GM18511 (cell line): Measurements from ENCODE around the gene PRKCI.
"Not testable (repeated sequence)": the region's sequence is repeated elsewhere in the genome, so short reads cannot be mapped to it uniquely, and the experiment has no call there.

ENCODE experiments used
- ATAC-seq: cut with Tn5 transposase; IDR thresholded peaks from one replicate; pipeline ENCODE4 v1.9.1; 2021; ENCODE audit warnings: mild to moderate bottlenecking, moderate library complexity; ENCODE audit not compliant: unreplicated experiment

PRKCI gene

DNA sequence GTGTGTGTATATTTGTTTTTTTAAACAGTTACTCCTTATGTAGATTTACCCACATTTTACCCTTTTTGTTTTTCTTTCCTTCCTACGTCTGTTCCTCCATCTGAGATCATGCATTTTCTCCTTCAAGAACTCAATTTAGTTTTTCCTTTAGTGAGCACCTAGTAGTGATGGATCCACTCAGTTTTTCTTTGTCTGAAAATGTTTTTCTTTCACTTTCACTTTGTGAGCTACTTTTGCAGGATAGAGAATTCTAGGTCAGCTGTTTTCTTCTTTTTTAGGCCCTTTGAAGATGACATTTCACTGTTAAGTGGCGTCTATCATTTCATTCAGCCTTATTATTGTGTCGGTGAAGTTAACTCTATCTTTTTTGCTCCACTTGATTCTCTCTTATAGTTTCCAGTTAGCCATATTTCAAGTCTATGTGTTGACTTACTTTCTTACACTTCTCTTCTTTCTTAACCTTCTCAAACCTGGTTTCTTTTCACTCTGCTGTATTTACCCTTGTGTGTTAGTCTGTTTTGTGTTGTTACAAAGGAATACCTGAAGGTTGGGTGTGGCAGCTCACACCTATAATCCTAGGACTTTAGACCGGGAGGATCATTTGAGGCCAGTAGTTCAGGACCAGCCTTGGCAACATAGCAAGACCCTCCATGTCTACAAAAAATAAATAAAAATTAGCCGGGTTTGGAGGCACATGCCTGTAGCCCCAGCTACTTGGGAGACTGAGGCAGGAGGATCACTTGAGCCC is 55.8 kb downstream of the PRKCI start:
- no peak for ATAC-seq

DNA sequence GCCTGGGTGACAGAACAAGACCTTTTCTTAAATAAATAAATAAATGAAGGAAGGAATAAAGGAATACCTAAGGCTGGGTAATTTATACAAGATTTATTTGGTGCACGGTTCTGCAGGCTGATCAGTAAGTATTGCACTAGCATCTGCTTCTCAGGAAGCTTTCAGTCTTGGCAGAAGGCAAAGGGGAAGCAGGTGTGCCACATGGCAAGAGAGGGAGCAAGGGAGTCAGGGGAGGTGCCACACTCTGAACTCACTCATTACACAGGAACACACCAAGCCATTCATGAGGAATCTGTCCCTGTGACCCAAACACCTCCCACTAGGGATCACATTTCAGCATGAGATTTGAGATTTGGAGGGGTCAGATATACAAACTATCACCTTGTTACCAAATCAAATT is 56.4 kb downstream of the PRKCI start:
- no peak for ATAC-seq

DNA sequence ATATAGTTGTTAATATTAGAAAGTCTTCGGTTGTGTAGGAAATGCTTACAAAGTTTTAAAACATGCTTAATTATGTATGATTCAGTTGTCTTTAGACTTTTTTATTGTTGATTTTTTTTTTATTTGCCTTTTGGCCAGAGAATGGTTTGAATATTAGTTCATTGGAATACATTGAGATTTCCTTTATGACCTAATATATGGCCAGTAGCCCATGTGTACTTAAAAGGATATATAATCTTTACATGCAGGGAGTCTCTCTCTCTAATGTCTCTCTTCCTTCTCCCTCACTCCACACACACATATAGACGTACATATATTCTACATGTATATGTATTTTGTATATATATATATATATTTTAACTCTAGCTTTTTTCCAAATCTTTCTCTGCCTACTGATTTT is 68.0 kb downstream of the PRKCI start:
- ATAC-seq = no peak

DNA sequence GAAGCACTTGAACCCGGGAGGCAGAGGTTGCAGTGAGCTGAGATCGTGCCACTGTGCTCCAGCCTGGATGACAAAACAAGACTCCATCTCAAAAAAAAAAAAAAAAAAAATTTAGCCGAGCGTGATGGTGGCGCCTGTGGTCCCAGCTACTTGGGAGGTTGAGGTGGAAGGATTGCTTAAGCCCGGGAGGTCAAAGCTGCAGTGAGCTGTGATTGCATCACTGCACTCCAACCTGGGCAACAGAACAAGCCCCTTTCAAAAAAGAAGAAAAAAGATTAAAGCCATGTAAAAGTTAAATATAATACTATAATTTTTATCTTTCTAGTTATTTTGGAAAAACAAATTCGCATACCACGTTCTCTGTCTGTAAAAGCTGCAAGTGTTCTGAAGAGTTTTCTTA is 73.4 kb downstream of the PRKCI start:
- no peak for ATAC-seq

DNA sequence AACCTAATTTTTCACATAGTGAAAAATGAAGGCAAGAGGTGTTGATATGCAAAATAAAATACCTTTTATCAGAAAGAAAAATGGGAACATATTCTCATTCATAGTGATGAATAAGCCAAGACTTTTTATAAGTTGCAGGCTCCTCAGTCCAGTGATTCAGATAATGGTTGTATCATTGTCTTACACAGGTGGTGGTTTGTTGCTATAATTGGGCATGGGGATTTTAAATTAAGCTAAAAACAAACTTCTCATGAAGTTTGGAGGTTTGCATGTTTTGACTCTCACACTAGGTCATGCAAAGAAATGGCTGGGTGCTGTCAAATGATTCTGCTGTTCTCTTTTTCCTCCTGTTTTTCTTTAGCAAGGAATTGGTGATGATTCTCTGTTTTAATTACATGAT is 74.5 kb downstream of the PRKCI start:
- ATAC-seq = no peak

DNA sequence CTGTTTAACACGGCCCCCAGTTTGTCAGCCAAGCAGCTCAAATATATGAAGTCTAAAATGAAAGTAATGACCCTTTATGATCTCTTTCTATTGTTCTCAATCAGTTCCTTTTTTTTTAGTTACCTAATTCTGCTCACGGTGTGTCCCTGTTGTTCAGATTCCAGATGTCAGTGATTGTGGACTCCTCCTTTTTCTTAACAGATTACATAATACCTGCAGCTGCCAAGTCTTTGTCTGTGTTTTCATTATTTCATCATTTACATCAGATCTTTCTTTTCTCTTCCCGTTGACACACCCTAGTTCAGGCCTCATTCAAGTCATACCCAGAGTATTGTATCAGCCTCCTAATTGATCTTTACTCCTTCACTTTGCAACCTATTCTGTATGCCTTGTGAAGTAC is 79.2 kb downstream of the PRKCI start:
- ATAC-seq = no peak

DNA sequence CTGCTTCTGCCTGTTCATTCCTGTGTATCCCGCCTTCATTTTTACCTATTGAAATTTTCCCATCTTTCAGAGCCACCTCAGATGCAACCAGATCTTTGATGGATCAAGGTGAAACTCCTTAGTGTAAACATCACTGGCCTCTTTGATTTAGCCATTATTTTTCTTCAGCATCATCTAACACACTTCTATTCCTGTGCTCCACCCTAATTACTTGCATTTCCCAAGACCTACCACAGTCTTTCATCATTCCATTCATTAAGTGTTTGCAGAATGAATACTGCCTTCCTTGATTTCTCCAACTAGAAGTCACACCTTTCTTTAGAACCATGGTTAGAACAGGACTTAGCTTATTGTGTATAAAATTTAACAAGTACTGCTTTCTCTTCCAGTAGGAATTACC is 79.8 kb downstream of the PRKCI start:
- ATAC-seq = no peak

DNA sequence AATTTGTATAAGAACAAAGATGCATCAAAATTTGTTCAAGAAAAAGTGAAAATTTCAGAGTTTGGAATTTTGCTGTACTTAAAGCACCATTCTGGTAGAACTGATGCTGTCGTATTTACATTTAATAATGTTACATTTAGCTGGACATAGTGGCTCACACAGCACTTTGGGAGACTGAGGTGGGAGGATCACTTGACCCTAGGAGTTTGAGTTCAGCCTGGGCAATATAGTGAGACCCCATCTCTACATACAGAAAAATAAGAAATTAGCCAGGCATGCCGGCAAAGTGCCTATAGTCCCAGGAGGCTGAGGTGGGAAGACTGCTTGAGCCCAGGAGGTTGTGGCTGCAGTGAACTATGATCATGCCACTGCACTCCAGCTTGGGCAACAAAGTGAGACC is 83.8 kb downstream of the PRKCI start:
- ATAC-seq = no peak

DNA sequence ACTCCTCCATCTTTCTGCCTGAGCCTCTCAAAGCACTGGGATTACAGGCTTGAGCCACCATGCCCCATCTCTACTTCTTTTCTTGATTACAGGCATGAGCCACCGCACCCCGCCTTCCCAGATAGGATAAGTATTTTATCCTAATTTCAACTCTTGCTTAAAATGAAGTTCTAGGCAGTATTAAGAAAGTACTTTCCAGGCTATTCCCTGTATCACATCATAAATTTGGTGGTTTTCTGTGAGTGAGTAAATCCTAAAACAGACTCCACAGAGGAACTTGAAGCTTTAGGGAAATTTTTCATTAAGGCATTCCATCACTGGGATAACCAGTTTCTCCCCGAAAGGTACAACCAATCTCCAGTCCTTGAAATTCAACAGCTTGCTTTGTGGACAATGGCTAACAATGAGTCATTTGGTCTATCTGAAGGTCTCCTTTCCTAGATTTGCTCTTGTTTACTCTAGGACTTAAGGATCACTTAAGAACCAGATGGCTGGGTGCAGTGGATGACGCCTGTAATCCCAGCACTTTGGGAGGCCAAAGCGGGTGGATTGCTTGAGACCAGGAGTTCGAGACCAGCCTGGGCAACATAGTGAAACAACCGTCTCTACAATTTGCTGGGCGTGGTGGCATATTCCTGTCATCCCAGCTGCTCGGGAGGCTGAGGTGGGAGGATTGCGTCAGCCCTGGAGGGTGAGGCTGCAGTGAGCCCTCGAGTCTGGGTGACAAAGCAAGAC is 85.6 kb downstream of the PRKCI start:
- no peak for ATAC-seq

DNA sequence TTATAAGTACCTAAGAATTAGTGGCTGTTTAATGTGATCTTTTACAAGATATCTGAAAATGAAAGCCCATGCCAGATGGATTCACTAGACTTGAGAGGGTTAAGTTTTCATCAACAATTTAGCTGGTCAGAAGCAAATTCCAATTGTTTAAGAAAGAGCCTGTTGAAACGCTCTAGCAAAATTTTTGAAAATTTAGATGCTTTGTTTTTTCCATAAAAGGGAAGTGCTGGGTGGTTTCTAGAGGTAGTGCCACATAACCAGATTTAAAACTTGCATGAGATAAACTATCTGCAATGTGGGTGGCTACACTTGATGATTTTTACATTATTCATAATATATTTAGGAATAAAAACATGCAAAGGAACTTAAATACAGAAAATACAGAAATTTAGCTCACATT is 86.8 kb downstream of the PRKCI start:
- ATAC-seq = no peak

DNA sequence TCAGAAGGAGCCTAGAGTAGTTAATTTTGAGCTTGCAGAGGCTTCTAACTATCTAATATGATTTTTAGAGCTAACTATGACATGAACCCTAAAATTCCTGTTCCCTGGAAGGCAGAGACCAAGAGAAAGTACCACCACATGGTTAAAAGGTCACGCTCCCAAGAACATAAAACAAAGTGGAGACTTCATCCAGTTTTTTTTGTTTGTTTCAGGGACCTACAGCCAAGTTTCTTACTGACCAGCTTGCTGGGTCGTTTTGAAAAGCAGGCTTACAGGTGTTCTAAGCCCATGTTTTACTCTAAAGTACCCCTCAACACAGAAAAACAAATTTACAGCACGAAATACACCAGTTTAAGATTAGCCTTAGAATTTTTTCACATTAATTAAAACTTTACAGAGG is 95.7 kb downstream of the PRKCI start:
- no peak for ATAC-seq

DNA sequence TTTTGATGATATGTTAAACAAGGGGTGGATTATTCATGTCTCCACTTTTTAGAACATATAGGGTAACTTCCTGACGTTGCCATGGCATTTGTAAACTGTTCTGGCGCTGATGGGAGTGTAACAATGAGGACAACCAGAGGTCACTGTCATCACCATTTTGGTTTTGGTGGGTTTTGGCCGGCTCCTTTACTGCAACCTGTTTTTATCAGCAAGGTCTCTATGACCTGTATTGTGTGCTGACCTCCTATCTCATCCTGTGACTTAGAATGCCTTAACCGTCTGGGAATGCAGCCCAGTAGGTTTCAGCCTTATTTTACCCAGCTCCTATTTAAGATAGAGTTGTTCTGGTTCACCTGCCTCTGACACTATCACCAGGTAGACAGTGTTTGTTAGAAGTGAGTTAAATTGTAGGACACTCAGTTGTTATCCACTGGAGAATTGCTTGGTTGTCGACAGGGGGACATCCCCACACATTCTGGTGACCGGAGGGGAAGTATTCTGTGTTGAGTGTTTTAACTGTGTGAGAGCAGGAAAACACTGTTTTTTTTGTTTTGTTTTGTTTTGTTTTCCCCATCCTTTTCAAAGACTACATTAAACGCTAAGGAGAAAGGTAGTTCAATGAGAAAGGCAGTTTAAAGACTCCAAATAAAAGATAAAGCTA is 98.4 kb downstream of the PRKCI start:
- ATAC-seq = no peak

DNA sequence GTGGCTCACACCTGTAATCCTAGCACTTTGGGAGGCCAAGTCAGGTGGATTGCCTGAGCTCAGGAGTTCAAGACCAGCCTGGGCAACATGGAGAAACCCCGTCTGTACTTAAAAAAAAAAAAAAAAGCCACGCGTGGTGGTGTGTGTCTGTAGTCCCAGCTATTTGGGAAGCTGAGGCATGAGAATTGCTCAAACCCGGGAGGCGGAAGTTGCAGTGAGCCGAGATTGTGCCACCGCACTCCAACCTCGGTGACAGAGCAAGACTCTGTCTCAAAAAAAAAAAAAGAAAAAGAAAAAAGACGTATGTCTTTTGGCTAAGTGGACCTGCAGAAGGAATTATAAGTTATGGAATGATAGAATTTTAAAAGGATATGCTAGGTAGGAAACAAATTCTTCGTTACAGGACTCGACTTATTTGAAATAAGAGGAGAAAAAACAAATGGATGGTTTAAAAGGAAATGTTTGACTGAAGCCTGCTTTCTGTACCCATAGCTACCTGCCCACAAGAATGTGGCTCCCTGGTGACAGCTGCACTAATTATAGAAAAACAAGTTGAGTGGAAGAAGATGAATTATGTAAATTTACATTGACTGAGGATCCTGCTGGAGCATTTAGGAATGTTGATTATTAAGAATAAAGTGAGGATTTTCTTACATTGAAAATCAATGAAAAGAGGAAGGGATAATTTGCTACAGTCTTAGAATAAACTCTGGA is 99.3 kb downstream of the PRKCI start:
- no peak for ATAC-seq

DNA sequence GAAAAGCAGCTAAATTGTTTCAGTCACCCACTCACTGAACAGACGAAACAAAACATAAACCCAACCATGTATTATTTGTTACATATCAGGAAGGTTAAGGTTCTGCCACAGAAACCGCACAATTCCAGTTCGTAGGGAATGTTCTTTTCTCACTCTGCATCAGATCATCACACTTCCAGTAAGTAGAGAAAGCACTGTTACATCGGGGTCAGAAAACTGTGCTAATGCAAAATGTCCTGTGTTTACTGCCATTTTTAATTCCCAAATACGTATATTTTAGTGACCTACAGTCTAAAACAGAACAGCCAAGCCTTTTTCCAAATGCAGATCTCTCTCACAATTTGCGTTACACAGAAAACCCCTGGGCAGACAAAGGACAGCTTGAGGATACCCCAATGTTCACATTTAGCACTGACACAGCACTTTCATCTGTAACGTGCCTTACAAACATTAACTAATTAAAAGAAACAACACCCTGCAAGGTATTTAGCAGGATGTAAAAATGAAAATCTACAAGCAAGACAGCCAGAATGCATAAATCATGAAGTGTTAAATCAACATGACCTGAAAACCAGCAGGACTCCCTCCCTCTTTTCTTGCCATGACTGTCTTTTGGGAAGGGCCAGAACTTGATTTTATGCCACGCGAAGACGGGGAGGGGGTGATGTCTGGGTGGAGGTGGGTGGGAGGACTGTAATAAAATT is 100.5 kb downstream of the PRKCI start:
- ATAC-seq = no peak

DNA sequence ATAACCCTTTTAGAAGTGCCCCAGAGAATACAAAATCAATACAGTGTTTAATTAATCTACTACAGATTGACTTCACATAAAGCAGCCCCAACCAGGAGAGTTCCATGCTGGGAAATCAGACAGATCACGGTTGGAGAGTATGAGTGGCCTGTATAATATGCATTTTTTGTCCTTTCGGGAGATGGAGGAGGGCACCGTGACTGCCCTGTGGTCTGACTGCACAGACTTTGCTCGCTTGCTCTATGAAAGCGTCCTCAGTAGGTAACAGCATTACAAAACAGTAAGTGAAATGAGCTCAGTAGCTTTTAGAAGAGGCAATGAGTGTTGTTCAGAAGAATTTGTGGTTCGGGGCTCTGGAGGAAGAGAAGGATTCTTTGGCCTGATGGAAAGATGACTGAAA is 101.1 kb downstream of the PRKCI start:
- no peak for ATAC-seq

DNA sequence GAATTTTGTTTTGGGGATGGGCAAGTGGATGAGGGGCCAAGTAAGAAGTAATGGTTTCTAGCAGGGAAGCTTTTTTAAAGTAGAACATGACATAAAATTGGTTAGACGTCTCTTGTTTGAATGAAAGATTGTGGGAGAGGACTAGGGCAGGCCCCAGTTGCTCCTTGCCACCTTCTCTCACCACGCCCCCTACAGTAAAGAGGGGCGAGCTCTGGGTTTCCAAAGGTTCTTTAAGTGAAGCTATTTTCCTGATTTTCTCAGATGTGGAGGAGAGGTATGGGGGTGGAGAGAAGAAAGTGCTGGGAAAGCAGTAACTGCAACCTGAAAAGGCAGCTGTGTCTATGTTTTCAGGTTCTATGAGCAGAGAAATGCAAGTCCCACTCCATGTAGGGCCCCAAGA is 102.7 kb downstream of the PRKCI start:
- ATAC-seq = no peak

DNA sequence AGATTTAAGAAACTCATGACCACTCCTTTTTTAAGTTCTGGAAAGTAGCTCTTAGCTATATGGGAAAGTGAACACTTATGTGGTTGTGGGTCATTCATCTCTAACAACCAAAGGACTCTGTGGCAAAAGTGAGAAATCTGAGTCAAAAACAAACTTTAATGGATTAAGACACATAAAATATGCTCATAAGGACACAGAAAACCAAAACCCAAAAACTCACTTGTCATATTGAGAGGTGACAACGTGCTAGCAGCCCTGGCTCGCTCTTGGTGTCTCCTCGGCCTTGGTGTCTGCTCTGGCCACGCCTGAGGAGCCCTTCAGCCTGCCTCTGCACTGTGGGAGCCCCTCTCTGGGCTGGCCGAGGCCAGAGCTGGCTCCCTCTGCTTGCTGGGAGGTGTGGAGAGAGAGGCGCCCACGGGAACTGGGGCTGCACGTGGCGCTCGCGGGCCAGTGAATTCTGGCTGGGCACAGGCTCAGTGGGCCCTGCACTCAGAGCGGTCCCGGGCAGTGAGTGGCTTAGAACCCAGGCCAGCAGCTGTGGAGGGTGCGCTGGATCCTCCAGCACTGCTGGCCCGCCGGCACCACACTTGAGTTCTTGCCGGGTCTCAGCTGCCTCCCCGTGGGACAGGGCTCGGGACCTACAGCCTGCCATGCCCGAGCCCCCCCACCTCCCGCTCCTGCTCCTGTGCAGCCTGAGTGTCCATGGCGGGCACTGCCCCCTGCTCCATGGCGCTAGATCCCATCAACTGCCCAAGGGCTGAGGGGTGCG is 105.0 kb downstream of the PRKCI start:
- ATAC-seq = peak; percentile 59

DNA sequence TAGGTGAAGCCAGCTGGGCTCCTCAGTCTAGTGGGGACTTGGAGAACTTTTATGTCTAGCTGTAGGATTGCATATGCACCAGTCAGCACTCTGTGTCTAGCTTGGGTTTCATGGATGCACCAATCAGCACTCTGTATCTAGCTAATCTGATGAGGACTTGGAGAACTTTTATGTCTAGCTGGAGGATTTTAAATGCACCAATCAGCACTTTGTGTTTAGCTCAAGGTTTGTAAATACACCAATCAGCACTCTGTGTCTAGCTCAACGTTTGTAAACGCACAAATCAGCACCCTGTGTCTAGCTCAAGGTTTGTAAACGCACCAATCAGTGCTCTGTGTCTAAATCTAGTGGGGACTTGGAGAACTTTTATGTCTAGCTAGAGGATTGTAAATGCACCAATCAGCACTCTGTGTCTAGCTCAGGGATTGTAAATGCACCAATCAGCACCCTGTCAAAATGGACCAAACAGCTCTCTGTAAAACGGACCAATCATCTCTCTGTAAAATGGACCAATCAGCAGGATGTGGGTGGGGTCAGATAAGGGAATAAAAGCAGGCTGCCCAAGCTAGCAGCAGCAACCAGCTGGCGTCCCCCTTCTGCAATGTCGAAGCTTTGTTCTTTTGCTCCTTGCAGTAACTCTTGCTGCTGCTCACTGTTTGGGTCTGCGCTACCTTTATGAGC is 105.8 kb downstream of the PRKCI start:
- ATAC-seq = not testable (repeated sequence)

DNA sequence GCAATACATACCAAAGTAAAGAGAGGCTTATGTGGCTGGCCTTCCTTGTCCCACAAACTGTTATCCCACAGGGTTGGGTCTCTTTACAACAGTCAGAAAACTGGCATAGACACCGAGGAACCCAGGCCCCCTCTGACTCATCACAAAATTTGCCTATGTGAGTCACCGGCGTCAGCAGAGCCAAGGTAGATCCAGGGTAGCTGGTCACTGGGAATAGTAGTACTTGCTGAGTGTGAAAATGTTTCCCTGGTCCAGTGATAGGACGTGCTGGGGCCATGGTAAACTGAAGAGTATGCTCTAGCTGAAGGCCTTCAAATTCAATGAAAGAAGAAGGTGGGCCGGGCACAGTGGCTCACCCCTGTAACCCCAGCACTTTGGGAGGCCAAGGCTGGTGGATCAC is 108.1 kb downstream of the PRKCI start:
- no peak for ATAC-seq

DNA sequence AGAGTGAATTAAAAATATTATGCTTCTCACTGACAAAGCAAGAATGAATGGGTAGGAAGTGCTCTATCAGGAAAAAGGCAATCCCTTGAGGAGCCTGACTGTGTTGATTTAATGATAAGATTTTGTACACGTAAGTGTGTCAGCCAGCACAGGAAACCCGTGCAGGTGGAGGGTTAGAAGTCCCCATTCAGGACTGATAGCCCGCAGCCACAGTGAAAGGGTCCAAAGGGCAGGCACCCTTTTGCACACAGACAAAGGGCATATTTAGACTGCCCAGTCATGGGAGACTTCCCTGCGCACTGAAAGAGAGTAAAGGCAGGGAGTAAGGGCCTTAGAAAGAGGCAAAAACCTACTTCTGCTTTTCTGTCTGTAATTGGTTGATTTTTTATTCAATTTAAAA is 108.9 kb downstream of the PRKCI start:
- peak; percentile 60 for ATAC-seq
